ENCODE data around the gene TANC1.

TANC1 gene

DNA sequence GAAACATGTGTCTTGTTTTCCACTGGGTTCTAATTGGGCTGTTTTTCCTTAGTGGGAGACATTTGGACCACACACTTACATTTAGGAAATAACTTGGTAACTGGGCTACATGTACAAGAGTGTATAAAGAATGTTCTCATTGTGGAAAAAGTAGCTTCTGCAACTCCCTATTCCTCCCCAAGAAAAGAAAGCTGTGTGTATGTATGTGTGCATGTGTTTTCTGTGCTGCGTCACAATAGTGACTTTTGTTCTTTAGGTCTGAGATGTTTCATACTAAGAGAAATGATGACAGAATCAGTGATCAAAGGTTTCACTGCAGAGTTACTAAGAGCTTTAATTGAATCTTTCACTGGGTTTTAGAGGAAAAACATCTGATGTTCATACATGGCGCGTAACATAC is 82.7 kb downstream of the TANC1 start:
- DNase-seq (ENCODE audit: low spot score), result no peak
- Histone ChIP-seq H2BK12ac (ENCODE audit: low read length) (no peak overlapping the region), H4K8ac (ENCODE audit: low read depth, low read length) (no peak overlapping the region), H3K79me1 (ENCODE audit: low read depth, low read length) (no peaks in the 10 kb centered on the region), H3K4ac (ENCODE audit: low read length) (no peak overlapping the region), H3K27ac (replicated peaks; ENCODE audit: low read length) (no peak overlapping the region), H2AK5ac (ENCODE audit: low read depth, low read length) (no peak overlapping the region), H2BK5ac (ENCODE audit: low read length) (no peak overlapping the region), H4K91ac (ENCODE audit: low read depth, low read length, poor library complexity) (no peak overlapping the region), H3K9ac (ENCODE audit: low read depth, low read length, poor library complexity) (no peak overlapping the region), H3K4me3 (ENCODE audit: low read length in 2 of 2) (no peak overlapping the region), H3K18ac (ENCODE audit: low read length) (no peak overlapping the region), H3K9me3 (replicated peaks in 1 of 2; ENCODE audit: control insufficient read depth in 2 of 2, insufficient read depth in 1 of 2, low read depth in 1 of 2, low read length in 2 of 2) (no peaks in the 10 kb centered on the region), H3K4me2 (ENCODE audit: insufficient read depth, low read length, poor library complexity, severe bottlenecking) (no peak overlapping the region), H2BK15ac (ENCODE audit: low read length) (no peak overlapping the region), H2BK120ac (ENCODE audit: low read depth, low read length) (no peak overlapping the region), H2AFZ (ENCODE audit: low read length) (no peak overlapping the region), H3K36me3 (replicated peaks in 1 of 2; ENCODE audit: control insufficient read depth in 2 of 2, insufficient read depth in 2 of 2, low read length in 2 of 2) (no peaks in the 10 kb centered on the region), H3K27me3 (ENCODE audit: control insufficient read depth in 3 of 3, insufficient read depth in 3 of 3, low read depth in 1 of 3, low read length in 3 of 3) (no peaks in the 10 kb centered on the region), H3K14ac (ENCODE audit: low read length) (no peak overlapping the region), H3K4me1 (ENCODE audit: control insufficient read depth in 2 of 2, insufficient read depth in 1 of 2, low read depth in 1 of 2, low read length in 2 of 2) (peaks cover 0 to 4% of the 10 kb centered on the region in 2 donors), H3K23ac (ENCODE audit: low read depth, low read length, poor library complexity) (no peak overlapping the region)
- no CpG with 5 or more reads among the region's 3 CpGs for WGBS, 2 donors (ENCODE audit: extremely low coverage in 2 of 2, insufficient read length in 2 of 2, insufficient replicate concordance in 1 of 2)

GRCh38 chr2:159051661-159052060 is 83.2 kb downstream of the TANC1 start:
- no peak for DNase-seq (ENCODE audit: low spot score)

GRCh38 chr2:159052157-159052601 is 83.7 kb downstream of the TANC1 start:
- no peaks in the 10 kb centered on the region for H3K9me3 ChIP-seq (replicated peaks in 1 of 2; ENCODE audit: control insufficient read depth in 2 of 2, insufficient read depth in 1 of 2, low read depth in 1 of 2, low read length in 2 of 2)
- no peak overlapping the region for H3K23ac ChIP-seq (ENCODE audit: low read depth, low read length, poor library complexity)
- no peak overlapping the region for H3K14ac ChIP-seq (ENCODE audit: low read length)
- peaks cover 0 to 4% of the 10 kb centered on the region in 2 donors for H3K4me1 ChIP-seq (ENCODE audit: control insufficient read depth in 2 of 2, insufficient read depth in 1 of 2, low read depth in 1 of 2, low read length in 2 of 2)
- H3K4me2 ChIP-seq (ENCODE audit: insufficient read depth, low read length, poor library complexity, severe bottlenecking), result no peak overlapping the region
- no peaks in the 10 kb centered on the region for H3K36me3 ChIP-seq (replicated peaks in 1 of 2; ENCODE audit: control insufficient read depth in 2 of 2, insufficient read depth in 2 of 2, low read length in 2 of 2)
- H3K27ac ChIP-seq (replicated peaks; ENCODE audit: low read length), result no peak overlapping the region
- H3K9ac ChIP-seq (ENCODE audit: low read depth, low read length, poor library complexity), result no peak overlapping the region
- no peak overlapping the region for H2AK5ac ChIP-seq (ENCODE audit: low read depth, low read length)
- no peak for DNase-seq (ENCODE audit: low spot score)
- H2BK5ac ChIP-seq (ENCODE audit: low read length), result no peak overlapping the region
- H3K4me3 ChIP-seq (ENCODE audit: low read length in 2 of 2), result no peak overlapping the region
- whole genome bisulfite sequencing, 2 donors (ENCODE audit: extremely low coverage in 2 of 2, insufficient read length in 2 of 2, insufficient replicate concordance in 1 of 2), result no CpG with 5 or more reads among the region's 5 CpGs
- no peak overlapping the region for H2BK120ac ChIP-seq (ENCODE audit: low read depth, low read length)
- H2AFZ ChIP-seq (ENCODE audit: low read length), result no peak overlapping the region
- H4K91ac ChIP-seq (ENCODE audit: low read depth, low read length, poor library complexity), result no peak overlapping the region
- H2BK15ac ChIP-seq (ENCODE audit: low read length), result no peak overlapping the region
- H3K27me3 ChIP-seq (ENCODE audit: control insufficient read depth in 3 of 3, insufficient read depth in 3 of 3, low read depth in 1 of 3, low read length in 3 of 3), result no peaks in the 10 kb centered on the region
- H4K8ac ChIP-seq (ENCODE audit: low read depth, low read length), result no peak overlapping the region
- H2BK12ac ChIP-seq (ENCODE audit: low read length), result no peak overlapping the region
- H3K79me1 ChIP-seq (ENCODE audit: low read depth, low read length), result no peaks in the 10 kb centered on the region
- H3K4ac ChIP-seq (ENCODE audit: low read length), result no peak overlapping the region
- no peak overlapping the region for H3K18ac ChIP-seq (ENCODE audit: low read length)

More at GRCh38 chr2:159051661-159052060, 83.2 kb downstream of the TANC1 start:
- Histone ChIP-seq H4K91ac (ENCODE audit: low read depth, low read length, poor library complexity) (no peak overlapping the region), H3K27ac (replicated peaks; ENCODE audit: low read length) (no peak overlapping the region), H3K36me3 (replicated peaks in 1 of 2; ENCODE audit: control insufficient read depth in 2 of 2, insufficient read depth in 2 of 2, low read length in 2 of 2) (no peaks in the 10 kb centered on the region), H3K9ac (ENCODE audit: low read depth, low read length, poor library complexity) (no peak overlapping the region), H3K4me3 (ENCODE audit: low read length in 2 of 2) (no peak overlapping the region), H3K4me1 (ENCODE audit: control insufficient read depth in 2 of 2, insufficient read depth in 1 of 2, low read depth in 1 of 2, low read length in 2 of 2) (peaks cover 0 to 4% of the 10 kb centered on the region in 2 donors), H2BK12ac (ENCODE audit: low read length) (no peak overlapping the region), H2AFZ (ENCODE audit: low read length) (no peak overlapping the region), H4K8ac (ENCODE audit: low read depth, low read length) (no peak overlapping the region), H2BK15ac (ENCODE audit: low read length) (no peak overlapping the region), H2BK120ac (ENCODE audit: low read depth, low read length) (no peak overlapping the region), H3K9me3 (replicated peaks in 1 of 2; ENCODE audit: control insufficient read depth in 2 of 2, insufficient read depth in 1 of 2, low read depth in 1 of 2, low read length in 2 of 2) (no peaks in the 10 kb centered on the region), H2AK5ac (ENCODE audit: low read depth, low read length) (no peak overlapping the region), H3K23ac (ENCODE audit: low read depth, low read length, poor library complexity) (no peak overlapping the region), H3K4me2 (ENCODE audit: insufficient read depth, low read length, poor library complexity, severe bottlenecking) (no peak overlapping the region), H3K27me3 (ENCODE audit: control insufficient read depth in 3 of 3, insufficient read depth in 3 of 3, low read depth in 1 of 3, low read length in 3 of 3) (no peaks in the 10 kb centered on the region), H3K18ac (ENCODE audit: low read length) (no peak overlapping the region), H3K14ac (ENCODE audit: low read length) (no peak overlapping the region), H3K79me1 (ENCODE audit: low read depth, low read length) (no peaks in the 10 kb centered on the region), H2BK5ac (ENCODE audit: low read length) (no peak overlapping the region), H3K4ac (ENCODE audit: low read length) (no peak overlapping the region)
- no CpG with 5 or more reads among the region's 5 CpGs for WGBS, 2 donors (ENCODE audit: extremely low coverage in 2 of 2, insufficient read length in 2 of 2, insufficient replicate concordance in 1 of 2)

- Histone ChIP-seq H4K91ac (ENCODE audit: low read depth, low read length, poor library complexity) (no peak overlapping the region), H2AFZ (ENCODE audit: low read length) (no peak overlapping the region), H4K8ac (ENCODE audit: low read depth, low read length) (no peak overlapping the region), H3K36me3 (replicated peaks in 1 of 2; ENCODE audit: control insufficient read depth in 2 of 2, insufficient read depth in 2 of 2, low read length in 2 of 2) (no peaks in the 10 kb centered on the region), H2BK15ac (ENCODE audit: low read length) (no peak overlapping the region), H2BK5ac (ENCODE audit: low read length) (no peak overlapping the region), H3K4me2 (ENCODE audit: insufficient read depth, low read length, poor library complexity, severe bottlenecking) (no peak overlapping the region), H3K27me3 (ENCODE audit: control insufficient read depth in 3 of 3, insufficient read depth in 3 of 3, low read depth in 1 of 3, low read length in 3 of 3) (no peaks in the 10 kb centered on the region), H2BK12ac (ENCODE audit: low read length) (no peak overlapping the region), H3K18ac (ENCODE audit: low read length) (no peak overlapping the region), H2BK120ac (ENCODE audit: low read depth, low read length) (no peak overlapping the region), H3K27ac (replicated peaks; ENCODE audit: low read length) (no peak overlapping the region), H3K4me1 (ENCODE audit: control insufficient read depth in 2 of 2, insufficient read depth in 1 of 2, low read depth in 1 of 2, low read length in 2 of 2) (peaks cover 0 to 4% of the 10 kb centered on the region in 2 donors), H3K9me3 (replicated peaks in 1 of 2; ENCODE audit: control insufficient read depth in 2 of 2, insufficient read depth in 1 of 2, low read depth in 1 of 2, low read length in 2 of 2) (no peaks in the 10 kb centered on the region), H3K23ac (ENCODE audit: low read depth, low read length, poor library complexity) (no peak overlapping the region), H3K79me1 (ENCODE audit: low read depth, low read length) (no peaks in the 10 kb centered on the region), H3K9ac (ENCODE audit: low read depth, low read length, poor library complexity) (no peak overlapping the region), H3K4me3 (ENCODE audit: low read length in 2 of 2) (no peak overlapping the region), H2AK5ac (ENCODE audit: low read depth, low read length) (no peak overlapping the region), H3K4ac (ENCODE audit: low read length) (no peak overlapping the region), H3K14ac (ENCODE audit: low read length) (no peak overlapping the region)
- no peak for DNase-seq (ENCODE audit: low spot score)
- no CpG with 5 or more reads among the region's 3 CpGs for WGBS, 2 donors (ENCODE audit: extremely low coverage in 2 of 2, insufficient read length in 2 of 2, insufficient replicate concordance in 1 of 2)
These were observed 85.0 kb downstream of the TANC1 start for GRCh38 chr2:159053161-159054031.
